HL-60 (cell line): ENCODE results near the gene KIR3DL3.

ENCODE experiments used
- DNase-seq, 2 experiments: peaks; one replicate each; pipeline ENCODE4 v3.0.0-alpha.2; 2010 to 2020; ENCODE audit warnings: low read depth in 1 of 2, low spot score in 1 of 2
- H3K27ac ChIP-seq: fragments of 250-450 bp; sonication (Bioruptor Pico); replicated peaks from 2 replicates; pipeline ENCODE4 v1.5.1; 2020; ENCODE audit warnings: mild to moderate bottlenecking, moderate library complexity
- H3K27me3 ChIP-seq: fragments of 250-450 bp; sonication (Bioruptor Pico); 2 replicates; pipeline ENCODE4 v1.5.1; 2021; ENCODE audit warnings: mild to moderate bottlenecking, moderate library complexity; ENCODE audit not compliant: insufficient read depth, poor library complexity, severe bottlenecking
- H3K4me3 ChIP-seq: replicated peaks from 2 replicates; pipeline ENCODE4 v1.5.1; 2011; ENCODE audit warnings: mild to moderate bottlenecking, control low read depth, low read length; ENCODE audit not compliant: insufficient read depth
- GABPA ChIP-seq: IDR thresholded peaks from 2 replicates; pipeline ENCODE4 v1.6.1; 2012; ENCODE audit warnings: low read depth
- POLR2AphosphoS5 ChIP-seq: IDR thresholded peaks from 2 replicates; pipeline ENCODE4 v1.6.1; 2012; ENCODE audit warnings: low read depth
- REST ChIP-seq: IDR thresholded peaks from 2 replicates; pipeline ENCODE4 v1.6.1; 2012; ENCODE audit warnings: low read depth; ENCODE audit not compliant: insufficient replicate concordance
- SPI1 ChIP-seq: IDR thresholded peaks from 2 replicates; pipeline ENCODE4 v1.6.1; 2012; ENCODE audit warnings: low read depth, mild to moderate bottlenecking, borderline replicate concordance
- TF ChIP-seq, protein P1 (sequence below): IDR thresholded peaks from one replicate; pipeline ENCODE4 v1.5.1; 2011; ENCODE audit warnings: low read length, control low read depth, inconsistent platforms; ENCODE audit not compliant: insufficient read depth

KIR3DL3 gene

DNA sequence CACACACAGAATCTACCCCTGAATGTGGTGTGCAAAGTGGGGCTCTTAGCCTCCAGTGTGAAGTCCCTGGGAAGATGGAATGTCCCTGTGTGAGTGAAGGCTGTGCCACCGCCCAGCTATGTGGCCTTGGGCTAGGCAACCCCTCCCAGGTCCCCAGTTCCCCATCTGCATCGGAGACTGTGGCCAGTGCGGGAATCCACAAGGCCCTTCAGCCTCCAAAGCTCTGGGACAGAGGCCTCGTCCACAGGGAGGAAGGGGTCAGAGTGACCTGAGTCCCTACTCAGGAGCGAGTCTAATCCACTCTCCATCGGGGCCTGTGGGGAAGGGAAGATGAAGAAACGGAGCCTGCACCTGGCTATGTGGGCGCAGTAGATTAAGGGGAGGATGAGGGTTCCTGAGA lies 19.3 kb upstream of the KIR3DL3 start:
- no peak overlapping the region for H3K4me3 ChIP-seq
- TF ChIP-seq, protein P1, sequence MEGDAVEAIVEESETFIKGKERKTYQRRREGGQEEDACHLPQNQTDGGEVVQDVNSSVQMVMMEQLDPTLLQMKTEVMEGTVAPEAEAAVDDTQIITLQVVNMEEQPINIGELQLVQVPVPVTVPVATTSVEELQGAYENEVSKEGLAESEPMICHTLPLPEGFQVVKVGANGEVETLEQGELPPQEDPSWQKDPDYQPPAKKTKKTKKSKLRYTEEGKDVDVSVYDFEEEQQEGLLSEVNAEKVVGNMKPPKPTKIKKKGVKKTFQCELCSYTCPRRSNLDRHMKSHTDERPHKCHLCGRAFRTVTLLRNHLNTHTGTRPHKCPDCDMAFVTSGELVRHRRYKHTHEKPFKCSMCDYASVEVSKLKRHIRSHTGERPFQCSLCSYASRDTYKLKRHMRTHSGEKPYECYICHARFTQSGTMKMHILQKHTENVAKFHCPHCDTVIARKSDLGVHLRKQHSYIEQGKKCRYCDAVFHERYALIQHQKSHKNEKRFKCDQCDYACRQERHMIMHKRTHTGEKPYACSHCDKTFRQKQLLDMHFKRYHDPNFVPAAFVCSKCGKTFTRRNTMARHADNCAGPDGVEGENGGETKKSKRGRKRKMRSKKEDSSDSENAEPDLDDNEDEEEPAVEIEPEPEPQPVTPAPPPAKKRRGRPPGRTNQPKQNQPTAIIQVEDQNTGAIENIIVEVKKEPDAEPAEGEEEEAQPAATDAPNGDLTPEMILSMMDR: no peak
- TF ChIP-seq GABPA (no peak), REST (no peak)
- no peak overlapping the region for H3K27ac ChIP-seq
- DNase-seq: no peak
- no peaks in the 10 kb centered on the region for H3K27me3 ChIP-seq

DNA sequence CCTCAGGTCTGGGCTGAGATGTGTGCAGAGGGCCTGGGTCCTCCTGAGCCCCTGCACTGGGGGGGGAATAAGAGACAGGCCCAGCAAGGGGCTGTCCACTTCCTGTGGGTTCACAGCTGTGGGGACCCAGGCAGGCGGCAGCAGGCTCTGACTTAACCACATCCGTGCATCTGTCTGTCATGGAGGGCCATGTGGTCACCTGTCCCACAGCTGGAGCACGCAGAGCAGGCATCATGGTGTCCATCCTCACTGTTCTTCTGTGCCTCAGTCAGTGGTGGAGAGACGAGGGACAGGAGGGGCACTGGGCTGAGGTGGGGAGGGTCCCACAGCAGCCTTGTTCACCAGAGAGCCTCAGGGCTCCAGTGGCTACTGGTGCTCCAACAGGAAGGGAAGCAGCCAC lies 16.3 kb upstream of the KIR3DL3 start:
- Histone ChIP-seq H3K27me3 (no peaks in the 10 kb centered on the region), H3K4me3 (no peak overlapping the region), H3K27ac (no peak overlapping the region)
- DNase-seq: no peak
- TF ChIP-seq POLR2AphosphoS5: peak; percentile 39; the same call in 1 of the 2 replicates
- no peak for TF ChIP-seq REST

DNA sequence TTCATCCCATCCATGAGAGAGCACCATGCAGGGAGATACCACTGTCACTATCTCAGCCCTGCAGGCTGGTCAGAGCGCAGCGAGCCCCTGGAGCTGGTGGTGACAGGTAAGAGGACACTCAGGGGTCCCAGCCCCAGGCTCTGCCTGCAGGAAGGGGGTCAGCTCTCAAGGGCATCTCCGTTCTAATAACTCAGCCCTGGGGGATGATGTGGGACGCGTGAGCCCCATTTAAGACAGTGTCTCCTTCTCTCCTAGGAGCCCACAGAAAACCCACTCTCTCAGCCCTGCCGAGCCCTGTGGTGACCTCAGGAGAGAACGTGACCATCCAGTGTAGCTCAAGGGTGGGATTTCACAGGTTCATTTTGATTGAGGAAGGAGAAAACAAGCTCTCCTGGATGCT lies 15.5 kb upstream of the KIR3DL3 start:
- Histone ChIP-seq H3K27me3 (no peaks in the 10 kb centered on the region), H3K4me3 (no peak overlapping the region), H3K27ac (no peak overlapping the region)
- no peak for TF ChIP-seq REST
- TF ChIP-seq, protein P1: no peak
- TF ChIP-seq SPI1: no peak
- TF ChIP-seq GABPA: no peak
- TF ChIP-seq POLR2AphosphoS5: no peak
- no peak for DNase-seq
